ENCODE data around the gene TET1.
"Not testable (repeated sequence)": the region's sequence is repeated elsewhere in the genome, so short reads cannot be mapped to it uniquely, and the experiment has no call there.

- TF ChIP-seq YY1 (IDR thresholded peaks at IDR 0.05; ENCODE audit: extremely low read depth, insufficient replicate concordance, low read depth, low read length); CTCF (IDR thresholded peaks at IDR 0.05 in 2 of 3, conservative IDR thresholded peaks at IDR 0.05 in 1 of 3; ENCODE audit: borderline replicate concordance in 1 of 3, insufficient read depth in 1 of 3, low read depth in 2 of 3, low read length in 2 of 3); POLR2A (IDR thresholded peaks at IDR 0.05; ENCODE audit: borderline replicate concordance, extremely low read depth, insufficient read depth, insufficient read length); CEBPB (IDR thresholded peaks at IDR 0.05; ENCODE audit: low read depth); POLR2AphosphoS5 (IDR thresholded peaks at IDR 0.05; ENCODE audit: low read depth, low read length); FOSL1 (IDR thresholded peaks at IDR 0.05; ENCODE audit: low read depth); RAD21 (IDR thresholded peaks at IDR 0.05; ENCODE audit: low read depth); SP1 (IDR thresholded peaks at IDR 0.05; ENCODE audit: low read depth); SIN3A (IDR thresholded peaks at IDR 0.05; ENCODE audit: low read depth); REST (IDR thresholded peaks at IDR 0.05; ENCODE audit: low read depth); ATF3 (IDR thresholded peaks at IDR 0.05); EZH2phosphoT487 (IDR thresholded peaks at IDR 0.05; ENCODE audit: borderline replicate concordance); MAX (IDR thresholded peaks at IDR 0.05); EZH2 (IDR thresholded peaks at IDR 0.05): not testable (repeated sequence)
Measured at GRCh38 chr10:68632271-68632560, 72.1 kb downstream of the TET1 start.

All from HCT116 (cell line).